Posterior vena cava (tissue), 2 donors: Measurements from ENCODE around the gene OGT. TPM values are rescaled to one million over a fixed set of nuclear protein-coding genes. Genes with fewer than 3 reads are reported as not detected.

Source experiments
- DNase-seq: peaks from one replicate; pipeline ENCODE4 v3.0.0-alpha.2; 2020; ENCODE audit warnings: low spot score
- intact Hi-C, 2 donors: fragments of 100-400 bp; cut with DNase I; formaldehyde crosslinking; loops; one replicate each; pipeline versions ENCODE4 v1.14.1 to v1.14.2; 2022 to 2023
- total RNA-seq, 2 donors: library from RNA; stranded (reverse); fragmentation: NEBNext Ultra II Directional; extraction: Animal tissue kit (Norgen Biotek cat#: 25700); gene quantifications; one replicate each; pipeline ENCODE4 v1.2.1, GENCODE V29; 2021
- donor health status: DM: yes; HTN: yes; CAD: no.
- donor health status: DM: yes; HTN: yes; CAD: no.

OGT gene
- total RNA-seq, 2 donors from 2014 or later = 93.0 to 104 TPM

DNA sequence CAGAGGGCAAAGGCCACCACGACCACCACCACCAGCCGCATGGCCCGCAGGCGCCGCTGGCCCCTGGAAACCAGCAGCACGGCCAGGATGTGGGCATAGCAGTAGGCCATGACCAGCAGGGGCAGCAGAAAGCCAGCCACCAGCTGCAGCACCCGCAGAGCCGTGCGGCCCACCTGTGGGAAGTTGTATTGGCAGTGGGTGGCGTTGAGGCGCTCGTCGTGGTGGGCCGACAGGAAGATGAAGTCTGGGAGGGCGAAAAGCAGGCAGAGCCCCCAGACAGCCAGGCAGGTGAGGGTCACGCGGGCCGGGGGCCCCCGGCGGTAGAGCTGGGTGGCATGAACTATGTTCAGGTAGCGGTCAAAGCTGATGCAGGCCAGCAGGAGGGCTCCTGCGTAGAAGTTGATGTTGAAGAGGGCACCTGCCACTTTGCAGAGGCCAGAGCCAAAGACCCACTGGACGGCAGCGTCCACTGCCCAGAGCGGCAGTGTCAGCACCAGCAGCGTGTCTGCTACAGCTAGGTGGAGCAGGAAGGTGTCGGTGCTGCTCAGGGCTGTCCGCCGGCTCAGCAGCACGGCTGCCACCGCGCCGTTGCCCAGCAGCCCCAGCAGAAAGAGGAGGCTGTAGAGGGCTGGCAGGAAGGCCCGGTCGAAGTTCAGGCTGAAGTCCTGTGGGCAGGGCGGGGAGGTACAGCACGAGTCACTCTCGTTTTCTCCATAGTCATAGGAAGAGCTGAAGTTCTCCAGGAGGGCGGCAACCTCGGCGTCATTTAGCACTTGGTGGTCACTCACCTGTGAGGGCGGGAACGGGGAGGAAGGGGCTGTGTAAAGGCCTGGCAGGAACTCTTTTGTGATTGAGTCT, 84.0 kb downstream of the OGT start:
- intact Hi-C loops = no loop called here
- DNase-seq = no peak

DNA sequence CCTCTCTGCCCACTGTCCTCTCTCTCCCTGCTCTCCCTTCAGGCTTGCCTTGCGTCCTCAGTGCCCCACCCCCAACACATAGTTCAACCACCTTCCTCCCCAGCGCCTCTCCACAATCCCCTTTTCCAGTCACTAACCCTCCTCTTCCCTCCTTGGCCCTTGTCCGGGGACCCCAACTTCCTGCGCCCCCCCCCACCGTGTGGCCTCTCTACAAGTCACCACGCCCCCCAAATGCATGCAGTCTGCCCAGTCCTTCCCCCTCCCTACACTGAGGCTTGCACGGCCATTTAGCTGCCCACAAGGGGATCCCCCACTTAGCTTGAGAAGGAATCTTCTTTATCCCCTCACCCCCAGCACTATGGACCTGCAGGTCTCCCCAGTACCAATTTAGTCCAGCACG, 84.8 kb downstream of the OGT start:
- DNase-seq = no peak
- intact Hi-C loops = no loop called here

DNA sequence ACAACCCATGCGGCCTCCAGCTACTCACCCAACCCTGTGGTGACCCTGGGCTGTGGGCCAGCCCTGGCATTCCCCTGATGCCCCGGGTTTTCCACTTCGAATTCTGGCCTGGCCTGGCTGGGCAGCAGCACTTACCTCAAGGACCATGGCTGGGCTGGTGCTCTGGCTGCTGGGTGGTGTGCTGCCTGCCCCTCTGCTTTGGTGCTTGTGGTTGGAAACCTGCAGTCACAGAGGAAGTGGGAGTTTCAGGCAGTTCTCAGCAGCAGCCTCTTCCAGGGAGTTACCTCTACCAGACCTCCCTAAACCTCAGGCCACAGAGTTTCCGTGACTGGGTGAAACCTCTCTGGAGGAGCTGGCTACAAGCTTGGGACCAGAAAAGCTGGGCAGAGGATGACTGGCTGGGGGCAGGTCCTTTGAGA, 85.4 kb downstream of the OGT start, which contains the start of gene CXCR3:
Gene CXCR3, minus strand, starts transcription at position 209 of the 419 bp plus-strand sequence. Its CDS starts 62 bp downstream, at position 147.
- intact Hi-C loops = no loop called here
- DNase-seq = no peak

DNA sequence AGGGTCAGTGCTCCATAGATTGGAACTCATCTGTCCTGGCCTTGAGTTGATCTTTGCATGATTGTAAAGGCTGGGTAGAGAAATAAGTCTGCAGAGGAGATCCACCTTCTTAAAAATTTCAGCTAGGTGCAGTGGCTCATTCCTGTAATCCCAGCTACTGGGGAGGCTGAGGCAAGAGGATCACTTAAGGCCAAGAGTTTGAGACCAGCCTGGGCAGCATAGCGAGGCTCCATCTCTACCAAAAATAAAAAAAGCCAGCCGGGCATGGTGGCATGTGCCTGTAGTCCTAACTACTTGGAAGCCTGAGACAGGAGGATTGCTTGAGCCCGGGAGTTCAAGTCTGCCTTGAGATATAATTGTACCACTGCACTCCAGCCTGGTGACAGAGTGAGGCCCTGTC, 85.9 kb downstream of the OGT start:
- no peak for DNase-seq
- intact Hi-C loops = no loop called here

DNA sequence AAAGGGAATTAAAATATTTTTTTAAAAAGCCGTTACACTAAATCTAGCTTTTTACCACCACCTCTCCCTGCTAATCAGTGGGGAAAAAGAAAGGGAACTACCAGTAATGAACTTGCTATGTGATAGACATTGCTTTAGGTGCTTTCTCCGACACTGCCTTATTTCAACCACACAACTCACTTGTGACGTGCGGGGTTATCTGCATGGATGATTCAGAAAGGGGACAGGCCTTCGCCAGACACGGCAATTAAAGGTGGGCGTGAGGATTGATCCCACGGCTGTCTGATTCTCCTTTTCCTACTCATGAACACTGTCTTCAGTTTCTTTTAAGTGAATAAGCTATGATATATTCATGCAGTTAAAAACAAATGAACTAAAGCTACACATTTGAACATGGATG, 86.3 kb downstream of the OGT start:
- DNase-seq = no peak
- intact Hi-C loops = no loop called here

DNA sequence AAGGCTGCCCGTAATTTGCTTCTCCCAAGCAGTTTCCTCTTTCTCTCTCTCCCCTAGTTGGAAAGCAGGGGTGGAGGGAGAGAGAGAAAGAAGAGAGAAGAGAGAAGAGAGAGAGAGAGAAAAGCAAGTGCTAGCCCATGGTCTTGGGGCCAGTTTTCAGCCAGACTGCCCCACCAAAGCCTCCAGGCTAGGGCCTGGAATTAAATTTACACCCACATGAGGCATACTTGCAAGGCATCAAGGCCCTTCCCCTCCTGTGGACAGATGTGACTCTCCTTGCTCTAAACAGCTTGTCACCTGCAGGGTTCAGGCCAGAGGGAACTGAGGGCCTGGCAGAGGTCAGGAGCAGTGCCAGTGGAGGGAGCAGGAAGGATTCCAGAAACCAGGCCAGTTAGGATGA, 87.1 kb downstream of the OGT start:
- no peak for DNase-seq
- intact Hi-C loops = no loop called here

DNA sequence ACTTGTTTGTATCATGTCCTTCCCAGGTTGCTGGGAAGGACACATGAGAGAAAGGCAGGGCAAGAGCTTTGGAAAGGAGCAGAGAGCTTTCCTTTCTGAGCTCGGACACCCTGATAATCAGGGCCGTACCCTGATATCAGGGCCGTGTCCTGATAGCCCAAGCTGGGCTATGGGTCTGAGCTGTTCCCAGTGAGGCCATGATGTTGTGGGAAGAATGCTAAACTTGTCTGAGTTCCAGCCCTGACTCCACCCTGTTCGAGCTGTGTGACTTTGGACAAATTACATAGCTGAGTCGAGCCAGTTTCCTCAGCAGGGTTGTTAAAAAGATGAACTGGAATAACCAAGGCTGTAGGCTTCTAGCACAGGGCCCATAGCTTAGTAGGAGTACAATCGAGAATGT, 88.7 kb downstream of the OGT start:
- no peak for DNase-seq
- intact Hi-C loops = no loop called here

DNA sequence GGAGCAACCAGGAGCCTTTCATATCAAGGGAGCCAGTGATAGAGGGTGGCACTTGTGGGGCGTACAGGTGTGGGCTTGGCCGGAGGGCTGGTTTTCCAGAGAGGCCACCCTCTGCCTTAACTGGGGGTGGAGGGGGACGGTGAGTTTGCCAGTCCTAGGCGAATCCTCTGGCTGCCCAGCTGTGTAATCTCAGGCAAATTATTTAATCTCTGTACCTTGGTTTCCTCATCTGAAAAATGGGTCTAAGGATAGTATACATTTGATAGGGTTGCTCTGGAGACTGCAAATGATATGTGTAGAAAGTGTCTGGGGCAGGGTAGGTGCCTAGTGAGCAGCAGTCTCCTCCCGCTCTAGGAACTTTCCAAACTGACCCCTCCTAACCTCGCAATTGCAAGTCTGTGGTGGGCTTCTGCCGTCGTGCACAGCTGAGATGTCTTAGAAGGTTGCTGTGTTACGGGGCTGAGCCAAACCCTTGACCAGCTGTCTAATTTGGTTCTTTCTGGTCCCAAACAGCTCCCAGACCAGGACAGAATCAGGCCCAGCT, 89.2 kb downstream of the OGT start:
- intact Hi-C loops = no loop called here
- DNase-seq = no peak

DNA sequence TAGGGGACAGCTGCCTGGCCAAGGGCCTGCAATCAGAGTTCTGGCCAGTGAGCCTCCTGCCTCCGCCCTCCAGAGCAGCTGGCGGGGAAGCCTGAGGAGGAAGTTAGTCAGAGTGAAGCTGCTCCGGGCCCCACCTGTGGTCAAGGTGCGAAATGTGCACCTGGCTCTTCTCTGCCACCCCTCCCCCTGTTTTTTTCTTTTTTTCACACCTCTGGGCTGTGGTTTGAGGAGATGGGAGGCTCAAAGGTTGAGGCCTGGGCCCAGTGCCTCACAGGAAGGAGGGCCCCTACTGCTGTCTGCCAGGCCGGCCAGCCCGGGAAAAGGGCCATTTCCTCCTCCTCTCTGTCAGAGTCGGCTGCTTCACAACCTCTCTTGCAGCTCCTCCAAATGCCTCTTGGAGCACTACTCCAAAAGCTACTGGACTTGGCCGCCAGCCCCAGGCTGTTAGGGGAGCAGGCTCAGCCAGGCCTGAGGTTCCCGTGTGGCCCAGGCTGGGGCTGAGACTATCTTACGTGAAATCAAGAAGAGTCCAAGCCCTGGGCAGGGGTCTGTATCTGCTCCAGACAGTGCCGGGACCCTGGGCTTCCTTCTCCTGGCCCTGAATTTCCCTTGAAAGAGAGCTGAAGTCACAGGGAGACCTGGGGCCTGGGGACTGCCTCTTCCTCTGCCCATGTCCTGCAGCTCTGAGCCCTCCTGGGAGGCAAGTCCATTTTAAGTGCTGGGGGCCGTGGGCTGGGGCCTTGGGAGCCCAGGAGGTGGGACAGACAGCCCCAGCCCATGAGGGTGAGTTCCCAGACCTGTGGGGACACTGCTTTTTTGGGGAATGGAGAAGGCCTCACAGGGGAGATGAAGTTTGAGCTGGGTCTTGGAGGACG, 89.9 kb downstream of the OGT start:
- intact Hi-C loops = no loop called here

DNA sequence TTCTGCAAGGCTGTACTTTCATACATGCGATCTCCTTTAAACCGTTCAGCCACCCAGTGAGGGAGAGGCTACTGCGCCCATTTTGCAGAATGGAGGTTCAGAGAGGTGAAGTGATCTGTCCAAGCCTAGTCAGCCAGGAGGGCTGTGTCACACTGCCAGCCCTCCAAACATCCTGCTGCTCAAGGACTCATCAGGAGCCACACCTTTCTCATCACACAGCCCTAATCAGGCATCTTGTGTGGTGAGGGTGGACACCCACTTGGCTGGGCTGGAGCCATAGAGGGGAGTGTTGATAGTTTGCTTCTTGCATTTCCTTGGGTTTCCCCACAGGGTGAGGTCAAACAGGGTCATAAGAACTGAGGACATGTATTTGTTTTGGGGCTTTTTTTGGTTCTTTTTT, 90.8 kb downstream of the OGT start:
- no peak for DNase-seq
- intact Hi-C loops = no loop called here

More for the DNA sequence above, 89.9 kb downstream of the OGT start:
- peak; percentile 92 for DNase-seq

DNA sequence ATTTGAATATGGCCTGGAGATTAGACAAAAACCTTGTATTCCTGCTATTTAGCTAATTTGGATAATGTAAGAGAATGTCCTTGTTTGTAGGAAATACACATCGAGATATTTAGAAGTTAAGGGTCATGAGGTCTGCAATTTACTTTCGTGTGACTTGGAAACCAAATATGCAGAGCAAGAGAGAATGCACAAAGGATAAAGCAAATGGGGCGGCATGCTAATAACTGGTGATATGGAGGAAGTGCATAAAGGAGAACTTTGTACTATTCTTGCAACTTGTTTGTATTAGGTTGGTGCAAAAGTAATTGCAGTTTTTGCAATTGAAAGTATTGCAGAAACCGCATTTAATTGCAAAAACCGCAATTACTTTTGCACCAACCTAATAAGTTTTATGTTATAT, 92.6 kb downstream of the OGT start:
- intact Hi-C loops = no loop called here
- no peak for DNase-seq

Other genes with a start within 250 kb of the OGT start
- 100 to 1,000 TPM; 166 to 175 TPM for gene NONO, start 249.5 kb upstream of the OGT start, total RNA-seq
- gene ITGB1BP2, start 231.4 kb upstream of the OGT start, total RNA-seq = 10 to 100 TPM in 1 of 2 donors, 1 to 10 TPM in 1; 9.3 to 13.0 TPM
- 10 to 100 TPM; 28.8 to 41.4 TPM for gene TAF1, start 166.7 kb upstream of the OGT start, total RNA-seq
- 1 to 10 TPM; 1.3 to 1.8 TPM for gene GCNA, start 45.3 kb downstream of the OGT start, total RNA-seq
- gene CXCR3, start 85.4 kb downstream of the OGT start, total RNA-seq = under 1 TPM; 0.14 to 0.32 TPM
- not detected for gene CXorf49, start 185.2 kb downstream of the OGT start, total RNA-seq
- gene CXorf49B, start 230.2 kb downstream of the OGT start, total RNA-seq = not detected